Measurements from ENCODE around the gene ATP5ME. TPM values are rescaled to one million over a fixed set of nuclear protein-coding genes. Genes with fewer than 3 reads are reported as not detected.
"Not testable (repeated sequence)": the region's sequence is repeated elsewhere in the genome, so short reads cannot be mapped to it uniquely, and the experiment has no call there.

ATP5ME gene
- total RNA-seq, 4 donors from 2014 or later = 24.7 to 172 (median 91.5) TPM

DNA sequence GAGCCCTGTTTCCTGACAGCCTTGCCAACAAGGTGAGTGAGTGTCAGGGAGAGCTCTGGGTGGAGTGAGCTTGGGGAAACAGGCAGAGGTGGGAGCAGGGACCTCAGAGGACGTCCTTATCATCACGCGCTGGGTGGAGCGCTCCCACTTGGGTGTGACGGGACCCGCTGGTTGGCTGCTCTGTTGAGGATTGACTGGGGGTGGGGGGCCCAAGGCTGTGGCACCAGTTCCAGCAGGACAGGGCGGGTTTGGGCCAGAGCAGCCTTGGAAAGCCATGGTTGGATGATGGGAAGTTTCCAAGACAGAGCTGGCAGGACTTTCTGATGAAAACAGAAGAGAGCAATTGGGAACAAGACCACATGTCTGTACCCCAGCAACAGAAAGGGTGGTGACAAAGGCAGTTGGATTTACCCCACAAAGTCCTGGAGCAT is 28.6 kb upstream of the ATP5ME start:
- DNase-seq (no peak), ATAC-seq (no peak)
- intact Hi-C loops (cut with DNase I; ENCODE audit: low total_unique reads) = no loop called here
- Histone ChIP-seq H3K27me3 (no peaks in the 10 kb centered on the region), H3K4me1 (peaks cover 7 to 9% of the 10 kb centered on the region in 2 donors), H3K36me3 (no peaks in the 10 kb centered on the region), H3K27ac (no peak overlapping the region), H3K4me3 (no peak overlapping the region), H3K9me3 (no peaks in the 10 kb centered on the region)
- in situ Hi-C loops (cut with MboI; ENCODE audit: low sequenced_read_pairs in 4 of 4) = no loop called here
- no peak for TF ChIP-seq POLR2A (IDR thresholded peaks at IDR 0.05)
- TF ChIP-seq, protein P1, sequence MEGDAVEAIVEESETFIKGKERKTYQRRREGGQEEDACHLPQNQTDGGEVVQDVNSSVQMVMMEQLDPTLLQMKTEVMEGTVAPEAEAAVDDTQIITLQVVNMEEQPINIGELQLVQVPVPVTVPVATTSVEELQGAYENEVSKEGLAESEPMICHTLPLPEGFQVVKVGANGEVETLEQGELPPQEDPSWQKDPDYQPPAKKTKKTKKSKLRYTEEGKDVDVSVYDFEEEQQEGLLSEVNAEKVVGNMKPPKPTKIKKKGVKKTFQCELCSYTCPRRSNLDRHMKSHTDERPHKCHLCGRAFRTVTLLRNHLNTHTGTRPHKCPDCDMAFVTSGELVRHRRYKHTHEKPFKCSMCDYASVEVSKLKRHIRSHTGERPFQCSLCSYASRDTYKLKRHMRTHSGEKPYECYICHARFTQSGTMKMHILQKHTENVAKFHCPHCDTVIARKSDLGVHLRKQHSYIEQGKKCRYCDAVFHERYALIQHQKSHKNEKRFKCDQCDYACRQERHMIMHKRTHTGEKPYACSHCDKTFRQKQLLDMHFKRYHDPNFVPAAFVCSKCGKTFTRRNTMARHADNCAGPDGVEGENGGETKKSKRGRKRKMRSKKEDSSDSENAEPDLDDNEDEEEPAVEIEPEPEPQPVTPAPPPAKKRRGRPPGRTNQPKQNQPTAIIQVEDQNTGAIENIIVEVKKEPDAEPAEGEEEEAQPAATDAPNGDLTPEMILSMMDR (IDR thresholded peaks at IDR 0.05 in 4 of 5, conservative IDR thresholded peaks at IDR 0.05 in 1 of 5) = no peak

DNA sequence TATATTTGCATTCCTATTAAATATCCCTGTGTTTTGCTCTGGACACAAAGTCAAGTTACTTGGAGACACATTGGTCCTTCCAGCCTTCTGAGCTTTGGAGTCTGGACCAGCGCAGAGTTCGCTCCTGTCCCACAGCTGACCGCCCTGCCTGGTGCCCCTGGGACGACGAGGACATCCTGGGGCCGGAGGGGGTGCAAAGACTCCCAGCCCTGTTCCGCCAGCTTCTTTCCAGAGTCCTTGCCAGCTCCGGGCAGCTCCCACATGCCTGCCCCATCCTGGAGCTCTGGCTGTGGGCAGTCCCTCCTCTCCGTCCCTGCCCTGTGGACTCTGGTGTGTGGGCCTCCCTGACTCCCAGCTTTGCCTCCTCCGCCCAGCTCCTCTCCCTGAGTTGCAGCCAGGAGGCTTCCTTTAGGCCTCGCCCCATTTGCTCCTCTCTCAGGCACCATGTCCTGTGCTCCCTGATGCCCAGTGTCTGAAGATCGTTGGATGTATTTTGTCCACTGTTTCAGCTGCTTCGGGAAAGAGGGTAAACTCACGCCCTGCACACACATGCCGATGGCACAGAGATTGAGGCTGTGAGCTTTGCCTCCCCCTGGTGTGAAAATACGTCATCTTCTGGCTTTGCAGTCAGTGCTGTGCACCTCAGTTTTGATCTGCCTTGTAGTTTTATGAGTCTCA is 26.6 kb upstream of the ATP5ME start:
- Histone ChIP-seq H3K27ac (no peak overlapping the region), H3K9me3 (no peaks in the 10 kb centered on the region), H3K36me3 (no peaks in the 10 kb centered on the region), H3K4me3 (no peak overlapping the region), H3K4me1 (no peaks in the 10 kb centered on the region), H3K27me3 (peaks cover 0 to 6% (median 0%) of the 10 kb centered on the region in 3 donors)
- ATAC-seq (no peak), DNase-seq (no peak)
- intact Hi-C loops (cut with DNase I; ENCODE audit: low total_unique reads) (no loop called here), in situ Hi-C loops (cut with MboI; ENCODE audit: low sequenced_read_pairs in 4 of 4) (no loop called here)
- TF ChIP-seq, protein P1 (IDR thresholded peaks at IDR 0.05 in 4 of 5, conservative IDR thresholded peaks at IDR 0.05 in 1 of 5) = no peak
- TF ChIP-seq POLR2A (IDR thresholded peaks at IDR 0.05) = no peak

DNA sequence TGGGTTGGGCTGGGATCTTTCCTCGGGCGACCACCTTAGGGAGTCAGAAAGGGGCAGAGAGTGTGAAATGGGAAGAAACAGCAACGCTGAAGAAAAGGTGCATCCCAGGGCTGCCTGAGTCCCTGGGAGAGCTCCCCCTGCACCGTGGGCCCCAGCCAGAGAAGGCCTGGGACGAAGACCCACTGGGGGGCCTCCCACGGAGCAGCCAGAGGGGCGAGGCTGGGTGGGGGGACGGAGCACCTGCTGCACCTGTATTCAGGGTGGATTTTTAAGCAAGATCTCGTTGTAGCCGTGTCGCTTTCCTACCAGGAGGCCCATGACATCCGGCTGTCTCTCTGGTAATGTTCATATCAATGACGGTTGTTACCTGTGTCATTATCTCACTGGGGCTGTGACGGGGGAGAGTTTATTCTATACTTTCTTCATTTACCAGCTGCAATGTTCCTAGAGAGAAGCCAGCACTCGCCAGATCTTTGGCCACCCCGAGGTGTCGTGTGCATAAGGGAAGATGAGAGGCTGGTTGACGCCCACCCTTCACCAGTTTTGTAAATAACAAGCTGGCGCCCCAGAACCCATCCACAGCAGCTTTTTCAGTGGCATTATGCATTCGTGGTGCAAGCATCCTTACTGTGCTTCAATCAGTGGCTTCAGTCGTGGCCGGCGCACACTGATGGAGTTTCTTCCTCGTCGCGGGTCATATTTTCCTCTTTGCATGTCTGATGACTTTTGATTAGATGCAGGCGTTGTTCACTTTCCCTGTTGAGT is 25.9 kb upstream of the ATP5ME start:
- ATAC-seq (no peak), DNase-seq (no peak)
- no peaks in the 10 kb centered on the region for H3K9me3 ChIP-seq
- no peaks in the 10 kb centered on the region for H3K4me1 ChIP-seq
- TF ChIP-seq, protein P1 (IDR thresholded peaks at IDR 0.05 in 4 of 5, conservative IDR thresholded peaks at IDR 0.05 in 1 of 5) = no peak
- no peak for TF ChIP-seq POLR2A (IDR thresholded peaks at IDR 0.05)
- peaks cover 0 to 10% (median 0%) of the 10 kb centered on the region in 3 donors for H3K27me3 ChIP-seq
- no peak overlapping the region for H3K27ac ChIP-seq
- intact Hi-C loops (cut with DNase I; ENCODE audit: low total_unique reads) (no loop called here), in situ Hi-C loops (cut with MboI; ENCODE audit: low sequenced_read_pairs in 4 of 4) (no loop called here)
- H3K36me3 ChIP-seq = no peaks in the 10 kb centered on the region
- H3K4me3 ChIP-seq = no peak overlapping the region

DNA sequence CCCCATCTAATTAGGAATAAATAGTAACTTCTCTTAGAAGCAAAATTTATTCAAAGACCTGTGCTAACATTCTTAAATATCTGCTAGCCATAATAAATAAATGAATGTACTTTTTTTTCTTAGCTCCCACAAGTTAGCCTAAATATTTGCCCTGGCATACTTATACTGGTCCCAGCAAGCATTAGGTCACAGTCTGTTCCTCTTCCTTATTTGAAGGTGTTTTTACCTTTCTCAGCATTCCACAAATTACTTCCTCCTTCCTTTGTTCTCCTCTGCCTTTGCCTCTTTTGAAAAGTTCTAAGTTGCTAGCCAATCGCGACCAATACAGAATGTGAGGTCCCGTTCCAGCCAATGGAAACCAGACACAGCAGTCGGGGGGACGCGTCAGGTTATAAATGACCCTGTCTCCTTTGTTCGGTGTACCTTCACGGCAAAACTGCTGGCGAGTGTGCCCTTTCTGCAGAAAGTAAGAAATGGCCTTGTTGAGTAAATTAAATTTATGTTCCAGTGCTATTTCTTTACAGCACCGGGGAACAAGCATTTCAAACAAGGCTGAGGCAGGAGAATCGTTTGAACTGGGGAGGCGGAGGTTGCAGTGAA is 20.4 kb upstream of the ATP5ME start:
- H3K4me1 ChIP-seq; DNase-seq; intact Hi-C loops (cut with DNase I; ENCODE audit: low total_unique reads); H3K36me3 ChIP-seq; H3K4me3 ChIP-seq; in situ Hi-C loops (cut with MboI; ENCODE audit: low sequenced_read_pairs in 4 of 4); ATAC-seq; H3K27ac ChIP-seq; H3K9me3 ChIP-seq: not testable (repeated sequence)
- peaks cover 0 to 10% (median 3%) of the 10 kb centered on the region in 3 donors for H3K27me3 ChIP-seq

Measured in gastrocnemius medialis (tissue), 4 donors.